ENCODE data around the gene GPR132.

DNA sequence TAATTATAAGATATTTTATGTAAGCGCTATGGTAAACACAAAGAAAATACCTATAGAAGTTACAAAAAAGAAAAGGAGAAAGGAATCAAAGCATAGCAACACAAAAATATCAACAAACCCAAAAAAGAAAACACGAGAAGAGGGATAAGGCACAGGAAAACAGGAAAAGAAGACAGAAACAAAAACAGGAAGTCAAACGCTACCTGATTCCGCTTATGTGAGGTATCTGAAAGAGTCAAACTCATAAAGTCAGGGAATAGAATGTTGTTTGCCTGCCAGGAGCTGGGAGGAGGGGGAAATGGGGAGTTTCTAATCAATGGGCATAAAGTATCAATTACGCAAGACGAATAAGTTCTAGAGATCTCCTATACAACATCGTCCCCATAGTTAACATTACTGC is 39.9 kb upstream of the GPR132 start:
- TF ChIP-seq, protein P1, sequence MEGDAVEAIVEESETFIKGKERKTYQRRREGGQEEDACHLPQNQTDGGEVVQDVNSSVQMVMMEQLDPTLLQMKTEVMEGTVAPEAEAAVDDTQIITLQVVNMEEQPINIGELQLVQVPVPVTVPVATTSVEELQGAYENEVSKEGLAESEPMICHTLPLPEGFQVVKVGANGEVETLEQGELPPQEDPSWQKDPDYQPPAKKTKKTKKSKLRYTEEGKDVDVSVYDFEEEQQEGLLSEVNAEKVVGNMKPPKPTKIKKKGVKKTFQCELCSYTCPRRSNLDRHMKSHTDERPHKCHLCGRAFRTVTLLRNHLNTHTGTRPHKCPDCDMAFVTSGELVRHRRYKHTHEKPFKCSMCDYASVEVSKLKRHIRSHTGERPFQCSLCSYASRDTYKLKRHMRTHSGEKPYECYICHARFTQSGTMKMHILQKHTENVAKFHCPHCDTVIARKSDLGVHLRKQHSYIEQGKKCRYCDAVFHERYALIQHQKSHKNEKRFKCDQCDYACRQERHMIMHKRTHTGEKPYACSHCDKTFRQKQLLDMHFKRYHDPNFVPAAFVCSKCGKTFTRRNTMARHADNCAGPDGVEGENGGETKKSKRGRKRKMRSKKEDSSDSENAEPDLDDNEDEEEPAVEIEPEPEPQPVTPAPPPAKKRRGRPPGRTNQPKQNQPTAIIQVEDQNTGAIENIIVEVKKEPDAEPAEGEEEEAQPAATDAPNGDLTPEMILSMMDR (IDR thresholded peaks at IDR 0.05; ENCODE audit: insufficient read depth, low read depth, low read length), result no peak
- no peak for TF ChIP-seq EZH2 (IDR thresholded peaks at IDR 0.05; ENCODE audit: insufficient read depth, low read length)
